Stimulated activated CD8-positive, alpha-beta memory T cell treated with anti-CD3 and anti-CD28 coated beads, Interleukin-7, amount 100 ng/mL, for 1 hour (primary cell): ENCODE data around the gene SORCS2.

Source experiments
- DNase-seq, 2 donors: peaks; one replicate each; pipeline ENCODE4 v3.0.0-alpha.2; 2020; ENCODE audit warnings: low read depth in 2 of 2

Gene SORCS2

DNA sequence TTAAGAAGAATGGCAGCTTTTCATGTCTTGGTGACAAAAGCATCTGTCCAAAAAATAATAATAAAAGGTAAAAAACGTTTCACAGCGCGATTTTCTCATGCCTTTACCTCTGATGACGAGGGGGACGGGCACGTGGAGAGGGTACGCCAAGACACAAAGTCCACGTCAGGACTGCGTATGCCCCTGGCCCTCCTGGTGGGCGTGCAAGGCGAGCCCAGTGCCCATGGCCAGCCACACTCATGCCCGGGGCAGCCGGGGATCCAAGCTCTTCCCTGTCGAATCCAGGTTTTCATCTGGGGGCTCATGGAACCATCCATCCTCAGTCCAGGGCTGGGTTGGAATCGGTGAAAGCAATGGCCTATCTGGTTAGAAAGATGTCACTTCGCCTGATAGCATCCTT, 570.8 kb downstream of the SORCS2 start:
- no peak for DNase-seq

DNA sequence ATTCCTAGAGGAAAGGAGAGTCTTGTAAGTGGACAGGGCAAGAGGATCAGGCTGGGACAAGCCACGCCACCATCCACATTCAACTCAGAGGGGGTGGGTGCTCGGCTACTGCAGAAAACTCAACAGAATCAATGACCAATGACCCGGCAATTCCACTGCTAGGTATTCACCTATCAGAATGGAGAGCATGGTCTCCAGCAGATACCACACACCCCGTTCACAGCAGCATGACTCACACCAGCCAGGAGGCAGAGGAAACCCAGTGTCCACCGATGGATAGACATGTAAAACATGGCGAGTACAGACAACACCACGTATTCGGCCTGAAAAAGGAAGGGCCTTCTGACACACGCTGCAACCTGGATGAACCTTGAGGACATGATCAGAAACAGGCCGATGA, 571.5 kb downstream of the SORCS2 start:
- no peak for DNase-seq

DNA sequence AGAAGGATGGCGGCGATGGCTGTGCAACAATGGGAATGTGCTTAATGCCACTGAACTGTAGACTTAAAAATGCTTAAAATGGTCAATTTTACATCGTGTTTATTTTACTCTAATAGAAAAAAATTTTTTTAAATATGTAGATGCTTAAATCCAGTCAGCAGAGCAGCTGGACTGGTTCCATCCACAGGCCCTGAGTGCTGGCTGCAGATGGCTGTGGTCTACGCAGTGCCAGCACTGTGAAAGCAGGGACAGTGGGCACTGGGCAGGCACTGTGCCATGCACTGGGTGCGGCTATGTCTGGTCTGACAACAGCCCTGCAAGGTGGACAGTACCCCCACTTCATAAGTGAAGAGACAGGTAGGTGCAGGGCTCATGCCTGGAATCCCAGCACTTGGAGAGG, 572.1 kb downstream of the SORCS2 start:
- no peak for DNase-seq

DNA sequence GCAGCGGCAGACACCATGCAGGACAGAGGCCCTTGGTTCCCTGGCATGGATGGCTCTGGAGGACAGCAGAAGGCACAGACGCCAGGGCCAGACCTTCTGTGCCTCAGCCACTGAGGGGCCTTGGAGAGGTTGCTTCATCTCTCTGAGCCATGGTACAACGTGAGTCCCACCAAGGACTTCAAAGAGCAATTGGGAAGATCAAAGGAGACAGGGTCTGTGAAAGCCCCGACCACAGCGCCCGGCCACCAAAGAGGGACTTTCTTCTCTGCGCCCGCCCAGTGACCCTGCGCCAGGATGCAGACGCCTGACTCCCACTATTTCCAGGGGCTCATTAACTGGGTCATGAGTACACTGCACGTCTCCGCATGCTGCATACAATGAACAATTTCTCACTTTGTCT, 573.3 kb downstream of the SORCS2 start:
- DNase-seq: no peak

DNA sequence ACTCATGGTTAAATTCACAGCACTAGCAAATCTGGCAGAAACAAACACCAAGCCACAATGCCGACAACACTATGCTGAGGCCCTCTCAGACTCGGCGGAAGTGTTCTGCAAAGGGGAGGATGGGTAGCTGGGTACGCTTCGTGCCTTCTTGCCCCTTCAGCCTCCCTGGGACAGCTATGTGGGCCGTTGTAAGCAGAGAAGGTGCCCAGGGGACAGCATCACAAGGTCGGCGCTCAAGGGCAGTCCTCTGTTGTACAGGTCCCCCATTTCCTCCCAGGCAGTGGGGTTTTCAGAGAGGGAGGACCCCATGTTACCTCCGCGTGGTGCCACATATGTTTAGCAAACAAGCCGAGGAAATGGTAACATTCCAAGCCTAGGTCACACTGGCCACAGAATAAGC, 573.7 kb downstream of the SORCS2 start:
- DNase-seq: no peak

DNA sequence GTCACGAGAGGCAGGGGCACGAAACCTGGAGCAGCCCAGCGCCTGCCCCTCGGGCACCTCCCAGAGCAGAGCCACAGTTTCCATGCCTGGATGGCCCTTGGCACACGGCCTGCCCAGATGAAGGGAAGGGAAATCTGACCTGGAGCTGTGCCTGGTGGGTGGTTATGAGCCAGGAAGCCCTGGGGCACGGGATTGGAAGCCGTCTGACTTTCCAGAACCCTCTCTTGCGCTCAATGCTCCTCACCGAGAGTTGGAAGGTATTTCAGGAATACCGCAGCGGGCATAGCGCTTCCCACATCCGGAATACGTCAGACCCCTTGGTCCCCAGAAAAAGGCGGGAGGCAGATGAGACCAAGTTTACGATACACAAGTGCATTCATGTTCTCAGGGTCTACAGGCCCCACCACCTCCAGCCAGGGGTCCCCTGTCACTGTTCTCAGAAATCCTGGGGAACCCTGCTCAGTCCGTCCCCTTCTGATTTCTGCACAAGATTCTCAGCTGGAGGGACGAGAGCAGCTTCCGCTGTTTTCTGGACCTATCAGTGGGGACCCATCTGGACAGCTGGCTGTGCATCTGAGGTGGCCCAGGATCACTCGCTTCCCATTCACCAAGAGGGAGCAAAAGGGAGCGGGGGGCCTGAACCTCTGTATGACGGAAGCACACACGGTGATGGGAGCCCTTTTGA, 574.5 kb downstream of the SORCS2 start:
- DNase-seq: no peak

DNA sequence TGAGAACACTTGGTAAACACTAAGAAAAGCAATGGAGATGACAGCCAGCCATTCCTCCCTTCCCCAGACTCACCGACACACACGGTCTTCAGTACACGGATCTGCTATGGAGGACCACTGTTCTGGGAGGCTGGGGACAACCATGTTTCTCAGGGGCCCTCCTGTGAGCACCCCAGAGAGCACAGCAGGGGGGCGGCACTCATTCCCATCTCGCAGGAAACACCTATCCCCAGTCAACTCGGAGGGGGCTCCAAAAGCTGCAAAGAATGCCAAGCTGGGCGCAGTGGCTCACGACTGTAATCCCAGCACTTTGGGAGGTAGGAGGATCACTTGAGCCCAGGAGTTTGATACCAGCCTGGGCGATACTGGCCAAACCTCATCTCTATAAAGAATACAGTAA, 575.2 kb downstream of the SORCS2 start:
- no peak for DNase-seq

DNA sequence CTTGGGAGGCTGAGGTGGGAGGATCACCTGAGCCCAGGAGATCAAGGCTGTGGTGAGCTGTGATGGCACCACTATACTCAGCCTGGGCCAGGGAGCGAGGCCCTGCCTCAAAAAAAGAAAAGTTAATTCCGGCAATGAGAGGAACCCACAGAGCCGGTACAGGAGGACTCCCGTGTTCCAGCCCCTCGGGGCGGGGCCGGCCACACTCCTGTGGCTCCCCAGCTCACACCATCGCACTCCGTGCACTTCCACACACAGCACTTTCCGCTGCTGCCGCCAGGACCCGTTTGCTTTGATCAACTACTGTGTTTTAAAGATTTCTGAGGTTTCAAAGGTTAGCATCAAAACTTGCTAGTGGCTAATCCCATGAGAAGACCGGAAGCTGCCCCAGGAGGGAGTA, 575.6 kb downstream of the SORCS2 start:
- DNase-seq: no peak

DNA sequence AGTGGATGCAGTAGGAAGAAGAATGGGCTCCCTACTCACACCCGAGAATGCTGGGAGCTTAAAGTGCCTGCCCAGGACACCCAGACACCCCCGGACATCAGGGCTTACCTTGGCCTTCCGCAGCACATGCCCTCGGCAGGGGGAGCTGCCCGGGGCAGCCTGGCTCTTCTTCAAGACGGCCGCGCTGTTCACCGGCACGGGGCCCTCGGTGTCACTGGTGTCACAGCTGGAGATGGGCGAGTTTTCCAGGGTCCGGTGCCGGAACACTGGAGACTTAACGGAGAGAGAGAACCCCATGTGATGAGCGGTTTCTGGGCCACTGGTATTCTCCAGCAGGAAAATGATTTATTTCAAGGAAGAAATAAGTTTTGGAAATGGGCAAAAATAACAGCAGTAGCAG, 576.4 kb downstream of the SORCS2 start:
- DNase-seq: no peak

DNA sequence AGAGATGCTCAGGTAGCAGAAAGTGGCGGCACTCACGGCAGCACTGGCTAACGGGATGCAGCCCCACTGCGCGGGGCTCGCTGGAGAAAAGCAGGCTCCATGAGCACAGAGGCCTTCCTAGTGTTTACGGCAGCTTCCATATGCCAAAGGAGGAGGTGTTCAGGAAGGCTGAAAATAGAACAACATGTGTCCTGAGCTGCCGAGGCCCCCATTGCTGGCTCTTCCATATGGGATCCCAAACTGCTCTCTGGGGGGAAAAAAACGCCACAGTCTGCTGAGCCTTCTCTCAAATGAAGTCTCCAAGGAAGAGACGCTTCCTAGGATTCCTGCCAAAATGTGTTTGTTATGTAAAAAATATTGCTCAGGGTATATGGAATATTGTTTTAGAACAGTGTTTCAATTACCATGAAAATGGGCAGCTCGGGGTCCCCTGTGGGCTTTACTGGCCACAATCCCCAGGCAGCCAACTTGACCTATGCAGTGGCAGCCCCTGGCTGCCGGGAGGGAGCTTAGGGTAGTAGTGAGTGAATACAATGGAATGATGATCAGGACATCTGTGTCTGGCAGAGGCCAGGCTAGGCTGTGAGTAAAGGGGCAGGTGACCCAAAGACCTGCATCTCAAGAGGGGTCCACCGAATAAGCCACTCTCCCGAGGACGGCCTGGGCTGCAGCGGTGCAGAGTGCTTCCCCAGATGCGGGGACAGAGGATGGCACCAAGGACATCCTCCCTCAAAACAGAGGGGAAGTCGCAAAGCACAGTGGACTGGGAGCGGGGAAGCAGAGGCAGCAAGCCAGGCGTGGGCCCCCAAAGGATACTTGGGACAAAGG, 577.3 kb downstream of the SORCS2 start:
- DNase-seq: no peak

DNA sequence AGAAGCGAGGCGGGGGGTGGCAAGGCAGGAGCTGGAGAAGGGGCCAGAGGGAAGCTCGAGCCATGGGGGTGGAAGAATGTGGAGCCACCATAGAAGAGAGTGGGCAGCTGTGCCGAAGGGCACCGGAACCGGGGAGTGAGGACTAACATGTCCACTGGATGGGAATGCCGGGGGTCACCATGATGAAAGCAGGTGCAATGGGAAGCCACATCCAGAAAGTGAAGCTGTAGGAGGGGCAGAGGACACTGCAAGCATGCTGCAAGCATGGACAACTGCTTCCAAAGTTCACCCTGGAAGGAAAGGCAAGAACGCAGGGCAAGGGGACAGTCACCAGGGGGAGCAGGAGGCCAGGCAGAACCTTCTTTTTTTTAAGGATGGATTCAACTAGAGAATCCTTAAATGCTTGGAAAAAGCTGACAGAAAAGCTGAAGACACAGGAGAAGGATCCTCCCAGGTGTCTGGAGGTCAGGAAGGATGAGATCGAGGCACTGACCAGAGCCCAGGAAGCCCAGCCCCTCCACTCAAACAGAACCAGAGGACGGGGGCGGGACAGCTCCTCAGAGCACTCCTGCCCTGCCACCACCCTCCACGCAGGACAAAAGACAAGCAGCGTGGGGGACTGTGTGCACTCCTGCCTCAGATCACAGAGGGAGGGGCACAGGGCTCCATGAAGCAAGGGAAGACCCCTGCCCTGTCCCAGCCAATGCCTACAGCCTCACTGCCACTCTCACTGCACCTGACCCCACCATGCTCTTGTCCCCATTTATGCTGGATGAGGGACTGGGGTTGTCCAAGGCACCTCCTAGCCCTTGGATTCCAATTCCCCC, 578.1 kb downstream of the SORCS2 start:
- no peak for DNase-seq

DNA sequence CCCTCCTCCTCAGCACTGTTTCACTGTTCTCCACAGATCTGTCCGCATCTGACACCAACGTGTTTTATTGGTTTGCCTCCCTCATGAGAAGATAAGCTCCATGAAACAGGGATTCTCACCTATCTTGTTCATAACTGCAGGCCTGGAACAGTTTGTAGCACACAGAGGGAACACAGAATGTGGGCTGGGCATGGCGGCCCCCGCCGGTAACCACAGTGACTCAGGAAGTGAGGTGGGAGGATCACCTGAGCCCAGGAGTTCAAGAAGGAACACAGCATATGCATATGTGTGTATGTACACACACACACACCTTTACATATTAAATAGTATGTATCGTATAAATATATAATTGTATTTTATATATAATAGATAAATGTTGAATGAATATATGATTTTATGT, 578.7 kb downstream of the SORCS2 start:
- no peak for DNase-seq

DNA sequence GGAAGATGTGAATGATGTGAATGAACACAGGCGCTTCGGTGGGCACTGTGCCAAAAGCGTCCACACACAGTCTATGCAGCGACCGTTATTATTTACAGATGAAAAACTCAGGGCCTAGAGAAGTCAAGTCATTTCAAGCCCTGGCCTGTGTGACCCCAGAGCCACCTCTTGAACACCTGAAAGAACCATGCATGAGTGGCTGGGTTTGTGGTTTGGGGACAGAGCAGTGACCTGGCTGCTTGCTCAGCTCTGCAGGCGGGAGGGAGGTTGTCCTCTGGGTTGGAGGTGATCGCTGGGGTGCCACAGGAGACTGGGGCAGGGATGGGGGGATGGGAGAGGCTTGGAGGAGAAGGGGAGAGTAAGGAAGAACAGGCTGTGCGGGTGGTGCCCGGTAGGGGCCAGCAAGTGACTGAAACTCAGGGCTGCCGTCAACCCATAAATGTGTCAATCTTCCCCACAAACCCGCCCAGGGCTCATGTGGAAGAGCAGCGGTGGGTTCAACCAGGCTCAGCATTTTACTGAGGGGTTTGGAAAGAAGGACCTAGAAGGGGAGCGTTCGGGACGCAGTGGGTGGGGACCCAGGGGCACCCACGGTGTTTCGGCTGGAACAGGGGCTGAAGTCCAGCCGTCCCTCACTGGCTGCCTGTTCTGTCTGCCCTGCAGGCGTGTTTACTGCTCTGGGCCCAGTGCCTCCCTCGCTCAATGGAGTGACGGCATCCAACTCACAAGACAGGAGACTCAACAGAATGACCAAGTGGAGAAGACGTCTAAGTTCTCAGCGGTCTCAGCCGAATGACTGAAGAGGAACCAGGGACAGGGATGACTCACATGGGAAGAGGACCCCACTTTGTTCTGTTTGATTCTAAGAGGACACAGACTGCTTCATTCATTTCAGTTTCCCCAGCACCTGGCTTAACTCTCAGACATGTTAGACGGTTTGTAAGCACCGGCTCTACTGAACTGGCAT, 579.5 kb downstream of the SORCS2 start:
- no peak for DNase-seq

DNA sequence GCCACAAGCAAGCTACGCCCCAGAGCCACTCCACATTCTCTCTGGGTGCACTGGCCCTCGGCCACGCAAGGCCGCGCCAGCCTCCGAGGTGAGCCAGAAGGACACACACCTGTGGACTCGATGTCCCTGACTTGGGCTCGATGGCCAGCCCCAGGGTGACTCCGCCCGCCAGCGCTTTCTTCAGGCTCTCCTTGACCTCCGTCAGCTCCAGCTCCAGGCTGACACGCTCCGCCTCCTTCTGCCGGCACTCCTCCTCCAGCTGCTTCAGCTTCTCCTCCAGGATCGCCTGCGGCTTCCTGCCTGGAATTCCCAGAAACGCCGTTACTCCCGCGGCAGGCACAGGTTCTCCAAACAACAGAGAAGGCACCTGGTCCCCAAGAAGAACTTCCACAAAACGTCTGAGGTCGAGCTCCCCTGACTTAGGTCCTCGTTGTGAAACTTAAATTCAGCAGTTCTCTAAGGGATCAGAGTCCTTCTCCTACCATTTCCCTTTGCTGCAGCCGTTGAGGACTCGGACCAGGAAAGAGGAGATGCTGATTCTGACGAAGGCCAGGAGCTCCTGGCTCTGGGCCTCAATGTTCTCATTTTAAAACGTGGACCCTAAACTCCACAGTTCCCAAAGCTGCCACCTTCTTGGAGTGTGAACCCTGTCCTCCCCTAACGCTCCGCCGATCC, 580.5 kb downstream of the SORCS2 start:
- no peak for DNase-seq

DNA sequence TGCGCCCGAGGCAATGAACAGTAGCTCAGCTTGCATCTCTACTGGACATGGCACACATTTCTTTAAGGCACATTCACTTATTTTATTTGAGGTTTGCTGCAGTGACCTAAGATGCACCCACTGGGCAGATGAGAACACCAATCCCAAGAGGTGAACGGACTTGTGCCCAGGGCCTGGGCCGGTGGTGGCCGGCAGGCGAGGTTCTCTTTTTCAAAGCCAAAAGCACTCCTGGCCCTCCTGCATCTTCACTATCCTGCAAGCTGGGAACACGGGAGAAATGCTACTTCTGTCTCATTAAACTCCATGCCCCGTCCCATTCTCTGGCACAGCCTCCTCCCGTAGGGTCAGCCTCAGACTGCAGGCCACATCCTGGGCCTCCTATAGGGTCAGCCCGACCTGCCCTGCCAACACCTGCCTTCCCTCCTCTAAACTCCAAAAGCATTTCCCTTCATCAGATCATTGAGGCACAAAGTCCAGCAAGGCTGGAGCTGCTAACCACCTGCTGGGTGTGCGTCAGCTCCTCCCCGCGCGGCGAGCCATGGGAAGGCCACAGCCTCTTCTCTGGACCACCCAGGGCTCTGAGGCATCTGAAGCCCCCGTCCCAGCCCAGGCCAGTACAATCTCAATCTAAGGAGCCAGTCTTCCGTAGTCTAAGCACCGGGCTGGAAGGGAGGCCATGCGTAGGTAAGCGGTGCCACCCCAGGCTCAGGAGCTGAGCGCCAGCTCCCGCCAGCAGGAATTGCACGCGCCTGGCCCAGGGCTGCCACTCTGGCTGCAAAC, 581.3 kb downstream of the SORCS2 start:
- DNase-seq: no peak

DNA sequence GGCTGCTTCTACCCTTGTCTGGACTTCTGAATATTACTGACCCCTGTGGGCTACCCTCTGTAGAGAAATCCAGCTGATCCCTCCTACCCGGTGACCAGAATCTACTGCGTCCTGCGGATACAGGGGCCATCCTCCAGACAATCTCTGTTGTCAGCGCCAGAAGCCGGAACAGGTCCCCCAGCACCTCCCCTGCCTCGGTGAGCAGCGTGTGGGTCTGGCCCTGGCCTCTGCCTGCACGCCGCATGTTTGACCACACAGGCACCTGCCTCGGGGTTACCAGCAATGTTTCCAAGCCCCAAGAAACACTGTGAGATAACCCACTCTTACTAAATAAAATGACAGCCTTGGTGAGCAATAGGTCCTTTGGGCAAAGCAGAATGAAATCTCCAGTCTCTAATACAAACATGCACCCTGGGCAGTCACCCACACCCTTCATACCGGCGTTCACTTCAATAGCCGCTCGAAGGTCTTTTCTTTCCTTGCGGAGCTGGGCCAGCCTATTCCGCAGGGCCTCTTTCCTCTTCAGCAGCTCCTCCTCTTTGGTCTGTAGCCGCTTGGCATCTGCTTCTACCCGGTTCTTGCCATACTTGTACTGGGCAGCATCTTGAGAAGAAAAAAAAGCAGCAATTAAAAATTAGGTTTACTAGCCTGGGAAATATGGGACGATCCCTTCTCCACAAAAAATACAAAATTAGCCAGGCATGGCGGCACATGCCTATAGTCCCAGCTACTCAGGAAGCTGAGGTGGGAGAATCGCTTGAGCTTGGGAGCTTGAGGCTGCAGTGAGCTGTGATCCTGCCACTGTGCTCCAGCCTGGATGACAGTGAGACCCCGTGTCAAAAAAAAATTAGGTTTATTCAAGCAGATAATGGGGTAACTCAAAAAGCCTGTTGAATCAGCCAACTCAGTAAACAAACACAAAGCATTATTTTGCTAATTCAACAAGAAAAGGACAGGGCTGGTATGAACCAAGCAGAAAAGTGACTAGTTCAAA, 582.3 kb downstream of the SORCS2 start:
- DNase-seq: no peak

DNA sequence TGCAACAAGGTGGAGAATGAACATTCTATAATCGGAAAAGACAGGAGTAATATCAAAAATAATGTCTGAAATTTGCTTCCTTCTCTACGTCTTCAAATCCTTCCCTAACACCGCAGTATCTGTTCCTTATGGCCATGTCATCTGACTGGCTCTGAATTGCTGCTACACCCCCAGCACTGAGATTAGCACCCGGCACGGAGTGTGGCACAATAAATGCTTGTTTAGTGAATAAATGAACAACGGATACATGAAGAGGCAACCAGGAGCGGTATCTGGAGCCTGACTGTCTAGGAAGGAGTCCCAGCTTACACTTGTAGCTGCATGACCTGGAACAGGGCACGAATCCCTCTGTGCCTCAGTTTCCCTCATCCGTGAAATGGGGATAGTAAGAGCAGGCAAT, 583.1 kb downstream of the SORCS2 start:
- no peak for DNase-seq

DNA sequence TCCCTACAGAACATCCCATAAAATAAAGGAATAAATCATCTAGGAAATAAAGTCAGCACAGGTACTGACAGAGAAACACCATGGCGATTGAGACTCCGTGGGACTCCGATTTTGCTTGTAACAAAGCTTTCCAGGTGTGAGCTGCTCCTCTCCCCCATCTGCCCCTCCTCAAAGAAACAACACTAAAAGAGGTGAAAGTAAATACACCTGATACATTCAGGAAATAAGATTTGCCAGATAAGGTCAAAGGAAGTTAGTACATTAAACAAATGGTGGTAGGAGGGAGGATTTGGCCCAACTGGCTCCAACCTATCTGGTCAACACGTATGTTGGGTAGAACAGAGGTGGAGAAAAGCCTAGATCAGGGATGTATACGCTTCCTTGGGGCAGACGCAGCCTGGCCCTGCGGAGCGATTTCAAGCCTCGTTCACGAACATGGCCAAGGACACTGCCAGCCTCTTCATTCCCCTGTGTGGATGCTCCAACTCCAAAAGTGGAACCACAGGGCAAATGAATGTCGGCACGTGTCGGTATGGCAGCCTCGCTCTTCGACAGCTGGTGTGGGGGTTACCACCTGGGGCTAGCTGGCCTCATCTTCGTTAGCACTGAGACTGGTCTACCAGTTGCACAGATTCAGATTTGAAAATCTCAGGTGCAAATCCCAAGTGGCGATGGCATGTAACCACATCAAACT, 584.8 kb downstream of the SORCS2 start:
- no peak for DNase-seq
